Measurements from ENCODE around the gene PTH1R.

PTH1R gene

DNA sequence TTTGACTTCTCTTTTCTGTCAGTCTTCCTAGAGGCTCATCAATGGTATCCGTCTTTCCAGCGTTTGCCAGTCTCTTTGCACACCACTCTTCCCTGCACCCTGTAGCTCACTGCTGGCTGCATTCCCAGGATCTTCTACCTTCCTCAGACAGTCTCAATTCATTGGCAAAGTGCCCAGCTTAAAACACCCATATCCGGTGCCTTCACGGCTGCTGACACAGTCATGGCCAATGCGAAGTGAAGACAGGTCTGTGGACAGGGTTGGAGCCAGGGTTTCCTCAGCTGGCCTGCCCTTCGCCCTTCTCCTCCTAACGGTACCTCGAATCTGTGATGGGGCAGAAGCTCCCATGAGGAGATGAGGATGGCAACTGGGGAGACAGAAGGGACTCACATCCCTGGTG is 36.1 kb downstream of the PTH1R start:
- no peak for DNase-seq (ENCODE audit: low read depth)

DNA sequence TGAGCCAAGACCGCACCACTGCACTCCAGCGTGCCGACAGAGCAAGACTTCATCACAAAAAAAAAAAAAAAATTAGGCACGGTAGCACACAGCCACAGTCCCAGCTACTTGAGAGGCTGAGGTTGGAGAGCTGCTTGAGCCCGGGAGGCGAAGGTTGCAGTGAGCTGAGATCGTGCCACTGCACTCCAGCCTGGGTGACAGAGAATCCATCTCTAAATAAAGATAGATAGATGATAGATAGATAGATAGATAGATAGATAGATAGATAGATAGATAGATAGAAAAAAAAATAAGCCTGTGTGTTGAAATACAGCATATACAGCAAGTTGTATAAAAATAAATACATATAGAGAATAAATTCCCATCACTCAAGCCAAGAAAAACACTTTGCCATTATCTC is 37.3 kb downstream of the PTH1R start:
- no peak for DNase-seq (ENCODE audit: low read depth)

DNA sequence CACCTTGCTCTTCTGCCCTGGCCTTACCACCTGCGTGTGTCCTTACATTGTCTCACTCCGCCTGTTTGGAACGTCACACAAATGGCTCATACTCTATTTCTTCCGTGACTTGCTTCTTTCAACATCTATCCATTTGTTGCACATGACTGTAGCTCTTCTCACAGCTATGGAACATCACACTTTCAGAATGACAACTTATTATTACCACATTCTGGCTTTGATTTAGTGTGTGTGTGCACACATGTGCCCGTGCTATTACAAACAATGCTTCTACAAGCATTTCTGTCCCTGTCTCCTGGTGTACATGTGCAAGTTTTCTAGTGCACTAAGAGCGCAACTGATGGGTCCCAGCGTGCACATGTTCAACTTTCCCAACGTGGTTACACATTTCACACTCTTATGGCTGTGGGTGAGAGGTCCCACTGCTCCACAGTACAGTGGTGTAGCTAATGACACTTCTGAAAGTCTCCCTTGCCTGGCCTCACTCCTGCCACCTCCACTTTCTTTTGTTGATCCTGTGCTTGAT is 37.8 kb downstream of the PTH1R start:
- DNase-seq (ENCODE audit: low read depth): no peak

DNA sequence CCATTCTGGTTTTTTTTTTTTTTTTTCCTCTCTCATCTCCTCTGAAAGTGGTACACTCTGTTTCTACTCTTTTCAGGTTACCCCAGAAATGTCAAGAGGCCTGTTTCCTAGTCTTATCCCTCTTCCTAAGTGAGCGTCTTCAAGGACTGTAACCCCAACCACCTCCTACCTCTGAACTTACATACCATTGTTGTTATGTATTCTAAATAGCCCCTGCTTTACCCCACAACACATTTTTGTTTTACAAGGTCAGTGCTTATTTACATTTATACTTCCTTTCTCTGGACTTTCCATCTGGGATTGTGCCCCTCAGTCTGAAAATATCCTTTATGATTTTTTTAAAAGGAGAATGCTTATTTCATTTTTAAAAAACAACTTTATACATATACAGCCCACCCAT is 38.8 kb downstream of the PTH1R start:
- DNase-seq (ENCODE audit: low read depth): no peak

DNA sequence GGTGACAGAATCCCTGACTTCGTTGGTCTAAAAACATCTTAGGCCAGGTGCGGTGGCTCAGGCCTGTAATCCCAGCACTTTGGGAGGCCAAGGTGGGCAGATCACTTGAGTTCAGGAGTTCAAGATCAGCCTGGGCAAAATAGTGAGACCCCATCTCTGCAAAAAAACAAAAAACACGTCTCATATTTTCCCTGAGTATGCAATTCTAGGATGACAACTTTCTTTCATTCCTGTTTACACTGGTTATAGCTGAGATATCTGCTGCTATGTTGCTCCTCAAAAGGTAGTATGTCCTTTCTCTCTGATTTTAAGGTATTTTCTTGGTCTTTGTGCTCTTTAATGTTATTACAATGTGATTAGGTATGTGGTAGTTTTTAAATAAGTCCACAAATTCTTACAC is 39.3 kb downstream of the PTH1R start:
- DNase-seq (ENCODE audit: low read depth): no peak

DNA sequence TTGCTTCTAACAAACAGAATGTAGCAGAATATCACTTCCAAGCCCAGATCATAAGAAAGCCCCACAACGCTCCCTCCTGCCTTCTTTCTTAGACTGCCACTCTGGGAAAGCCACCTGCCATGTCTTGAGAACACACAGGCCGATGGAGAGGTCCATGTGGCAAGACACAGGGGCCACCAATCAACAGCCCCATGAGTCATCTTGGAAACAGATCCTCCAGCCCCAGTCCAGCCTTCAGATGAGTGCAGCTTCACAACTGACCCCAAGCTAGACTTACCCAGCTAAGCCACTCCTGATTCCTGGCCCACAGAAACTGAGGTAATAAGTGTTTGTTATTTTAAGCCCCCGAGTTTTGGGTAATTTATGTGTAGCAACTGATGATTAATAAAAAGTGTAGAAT is 39.7 kb downstream of the PTH1R start:
- no peak for DNase-seq (ENCODE audit: low read depth)

DNA sequence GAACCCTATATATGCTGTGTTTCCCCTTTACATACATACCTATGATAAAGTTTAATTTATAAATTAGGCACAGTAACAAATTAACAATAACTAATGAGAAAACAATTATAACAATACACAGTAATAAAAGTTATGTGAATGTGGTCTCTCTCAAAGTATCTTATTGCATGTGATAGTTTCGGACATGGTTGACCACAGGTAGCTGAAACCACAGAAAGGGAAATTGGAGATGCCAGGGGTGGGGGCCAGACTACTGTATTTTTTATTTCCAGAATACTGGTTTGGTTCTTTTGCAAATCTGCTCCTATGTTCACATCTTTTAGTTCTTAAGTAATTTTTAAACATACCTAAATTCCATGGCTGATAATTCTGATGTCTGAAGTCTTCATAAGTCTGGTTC is 40.7 kb downstream of the PTH1R start:
- no peak for DNase-seq (ENCODE audit: low read depth)

DNA sequence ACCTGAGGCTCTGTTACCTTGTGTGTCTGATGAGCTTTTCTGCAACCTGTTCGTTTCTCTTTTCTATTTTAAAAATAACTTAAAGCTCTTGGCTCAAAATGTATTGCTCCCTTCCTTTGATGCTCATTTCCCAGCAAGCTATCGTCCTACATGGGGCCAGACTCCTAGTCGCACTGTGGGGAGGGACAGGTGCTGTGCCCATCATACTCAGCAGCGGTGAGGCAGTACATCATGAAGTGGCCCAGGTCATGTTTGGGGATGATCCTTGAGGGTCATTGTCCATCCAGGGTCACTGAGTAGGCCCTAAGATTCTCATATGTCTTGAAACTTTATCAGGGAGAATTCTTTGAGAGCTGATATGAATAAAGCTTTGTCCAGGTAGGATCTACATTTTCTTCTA is 41.1 kb downstream of the PTH1R start:
- no peak for DNase-seq (ENCODE audit: low read depth)

DNA sequence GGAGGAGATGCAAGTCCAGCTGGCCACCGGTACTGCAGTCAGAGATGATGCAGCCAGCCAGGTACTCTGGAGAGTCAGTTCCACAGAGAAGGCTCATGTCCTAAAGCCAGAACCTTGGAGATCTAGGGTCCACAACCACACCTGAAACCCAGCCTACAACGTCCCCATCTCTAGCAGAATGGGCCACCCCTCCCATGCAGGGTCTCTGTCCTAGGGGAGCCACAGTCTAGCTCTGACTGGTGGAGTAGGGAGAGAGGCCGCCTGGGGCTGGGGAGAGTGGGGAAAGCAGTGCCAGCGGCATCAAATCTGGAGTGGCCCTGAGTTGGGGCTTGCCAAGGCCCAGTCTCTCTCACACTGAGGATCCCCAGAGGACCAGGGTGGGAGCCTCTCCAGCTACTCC is 43.5 kb downstream of the PTH1R start:
- DNase-seq (ENCODE audit: low read depth): no peak

DNA sequence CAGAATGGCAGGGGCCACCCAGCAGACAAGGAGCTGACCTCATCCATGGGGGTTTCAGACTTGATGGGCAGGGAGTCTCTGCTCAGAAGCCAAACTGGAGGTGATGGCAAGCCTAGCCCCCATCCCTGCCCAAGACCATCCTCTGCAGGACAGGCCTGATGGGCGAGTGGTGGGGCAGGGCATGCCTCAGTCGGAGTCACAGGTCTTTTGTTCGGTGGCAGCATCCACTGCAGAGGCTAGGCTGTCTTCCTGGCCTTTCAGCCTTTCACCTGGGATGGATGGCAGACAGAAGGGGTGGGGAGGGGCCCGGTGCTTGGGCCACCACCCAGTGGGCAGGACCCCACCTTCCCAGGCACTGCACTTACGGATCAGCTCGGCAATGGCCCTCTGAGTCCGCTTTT is 44.4 kb downstream of the PTH1R start:
- DNase-seq (ENCODE audit: low read depth): no peak

DNA sequence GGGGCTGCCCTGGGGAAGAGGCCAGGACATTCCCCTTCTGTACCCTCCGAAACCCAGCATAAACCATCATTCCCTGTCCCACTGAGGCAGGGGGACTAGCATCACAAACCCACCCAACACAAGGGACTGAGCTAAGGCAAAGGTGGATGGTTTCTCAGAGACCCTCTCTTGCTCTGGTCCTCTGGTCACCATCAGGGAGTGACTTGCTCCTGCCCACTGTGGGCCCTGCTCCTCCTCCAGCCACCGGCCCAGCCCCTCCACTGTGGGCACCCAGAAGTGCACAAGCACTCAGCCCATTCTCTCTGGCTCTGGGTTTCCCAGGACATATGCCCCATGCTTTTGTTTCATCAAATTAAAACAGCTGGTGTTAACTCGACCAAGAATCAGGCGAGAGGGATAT is 44.9 kb downstream of the PTH1R start:
- no peak for DNase-seq (ENCODE audit: low read depth)

DNA sequence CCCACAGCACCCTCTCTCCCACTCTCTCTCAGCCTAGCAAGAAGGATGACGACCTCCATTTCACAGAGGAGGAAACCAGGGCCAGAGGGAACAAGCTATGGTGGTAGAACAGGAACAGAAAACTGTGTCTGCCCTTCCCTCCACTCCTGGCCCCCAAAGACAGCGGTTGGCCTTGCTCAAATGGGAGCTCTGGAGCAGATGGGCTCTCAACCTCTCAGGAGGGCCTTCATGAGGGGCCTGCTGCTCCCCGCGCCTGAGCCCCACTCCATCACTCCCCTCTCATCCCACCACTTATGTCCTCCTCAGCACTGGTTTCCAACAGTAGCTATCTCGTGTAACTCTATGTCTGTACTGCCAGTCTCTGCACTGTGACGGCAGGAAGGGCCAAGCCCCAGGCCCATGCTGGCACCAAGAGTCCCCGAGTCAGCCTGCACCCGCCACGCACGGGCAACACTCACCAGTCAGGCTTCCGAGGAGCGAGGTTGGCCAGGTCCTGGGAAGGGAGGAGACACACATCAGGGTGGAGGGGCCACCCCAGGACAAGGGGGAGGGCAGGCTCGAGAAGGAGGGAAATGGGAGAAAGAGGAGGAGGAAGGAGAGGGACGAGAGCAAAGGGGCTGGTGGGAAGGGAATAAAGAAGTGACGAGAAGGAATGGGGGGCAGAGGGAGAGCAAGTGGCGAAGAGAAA is 45.5 kb downstream of the PTH1R start:
- DNase-seq (ENCODE audit: low read depth): no peak

DNA sequence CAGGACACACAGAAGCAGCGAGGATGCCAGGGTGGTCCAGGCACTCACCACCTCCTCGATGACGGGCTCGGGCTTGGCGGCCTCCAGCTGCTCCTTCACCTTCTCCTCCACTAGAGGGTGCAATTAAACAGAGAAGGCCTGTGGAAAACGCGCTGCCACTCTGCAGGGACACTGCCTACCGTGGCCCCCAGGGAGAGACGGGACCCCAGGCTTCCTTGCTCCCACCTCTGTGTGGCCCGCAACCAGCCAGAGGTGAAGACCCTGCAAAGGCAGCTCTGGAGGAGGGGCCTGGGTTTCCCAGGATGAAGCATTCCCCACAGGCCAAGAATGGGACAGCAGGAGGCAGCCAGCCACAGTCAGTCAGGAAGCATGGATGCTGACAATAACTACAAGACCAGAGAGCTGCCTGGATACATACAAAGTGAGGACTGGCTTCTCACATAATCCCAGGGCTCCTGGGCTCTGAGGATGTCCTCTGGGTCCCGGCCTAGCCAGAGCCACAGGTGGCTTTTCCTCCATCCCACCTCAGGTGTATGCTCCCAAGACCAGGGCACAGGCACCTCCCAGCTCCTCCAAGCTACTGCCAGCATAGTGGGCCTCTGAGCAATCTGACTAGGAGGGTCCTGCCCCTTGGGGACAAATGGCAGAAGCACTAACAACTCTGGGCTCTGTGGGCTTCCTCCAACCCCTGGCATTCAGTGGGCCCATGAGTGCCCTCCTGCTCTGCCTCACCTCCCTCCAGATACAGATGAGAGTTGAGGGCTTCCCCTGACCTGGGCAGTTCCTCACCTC is 46.2 kb downstream of the PTH1R start:
- peak; percentile 15 for DNase-seq (ENCODE audit: low read depth)

DNA sequence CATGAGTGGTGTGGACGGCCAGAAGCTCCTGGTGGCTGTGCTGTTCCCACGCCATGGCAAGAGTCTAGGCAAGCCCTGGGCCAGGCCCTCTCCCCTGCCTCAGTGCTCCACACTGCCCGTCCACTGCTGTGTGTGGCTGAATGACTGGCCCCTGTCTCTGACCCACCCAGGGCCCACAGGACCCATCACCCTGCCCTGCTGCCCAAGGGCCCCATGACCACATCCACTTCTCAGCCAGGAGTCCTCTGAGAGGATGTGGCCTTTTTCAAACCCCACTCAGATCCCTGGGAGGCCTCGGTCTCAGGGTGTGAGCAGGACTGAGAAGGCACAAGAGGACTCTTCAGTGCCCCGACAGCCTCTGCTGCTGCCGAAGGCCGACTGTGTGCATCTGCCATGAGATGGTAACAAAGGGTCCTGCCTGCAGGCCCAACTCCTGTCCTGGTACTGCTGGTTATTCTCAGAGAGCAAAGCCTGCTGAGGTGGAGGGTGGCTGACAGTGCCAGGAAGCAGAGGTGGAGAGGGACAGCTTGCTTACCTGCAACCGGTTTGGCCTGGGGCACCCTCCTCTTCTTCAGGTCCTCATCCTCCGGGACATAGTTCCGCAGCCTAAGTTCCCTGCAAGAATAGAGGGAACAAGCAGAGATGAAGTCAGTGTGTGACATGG is 47.5 kb downstream of the PTH1R start:
- no peak for DNase-seq (ENCODE audit: low read depth)

DNA sequence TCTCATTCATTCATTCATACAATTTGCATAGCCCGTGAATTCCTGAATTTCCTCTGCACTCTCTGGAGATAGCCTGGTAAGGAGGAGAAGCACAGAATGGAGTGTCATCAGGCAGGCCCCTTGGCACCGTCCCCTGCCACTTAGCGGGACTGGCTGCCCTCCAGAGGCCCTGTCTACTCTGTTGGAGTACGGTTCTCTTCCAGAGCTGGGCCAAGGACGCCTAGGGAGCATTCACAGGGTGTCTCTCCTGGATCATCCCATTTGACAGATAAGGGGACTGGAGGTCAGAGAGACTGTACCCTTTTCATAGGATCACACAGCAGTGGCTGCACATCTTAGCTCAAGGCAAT is 48.0 kb downstream of the PTH1R start:
- DNase-seq (ENCODE audit: low read depth): no peak

DNA sequence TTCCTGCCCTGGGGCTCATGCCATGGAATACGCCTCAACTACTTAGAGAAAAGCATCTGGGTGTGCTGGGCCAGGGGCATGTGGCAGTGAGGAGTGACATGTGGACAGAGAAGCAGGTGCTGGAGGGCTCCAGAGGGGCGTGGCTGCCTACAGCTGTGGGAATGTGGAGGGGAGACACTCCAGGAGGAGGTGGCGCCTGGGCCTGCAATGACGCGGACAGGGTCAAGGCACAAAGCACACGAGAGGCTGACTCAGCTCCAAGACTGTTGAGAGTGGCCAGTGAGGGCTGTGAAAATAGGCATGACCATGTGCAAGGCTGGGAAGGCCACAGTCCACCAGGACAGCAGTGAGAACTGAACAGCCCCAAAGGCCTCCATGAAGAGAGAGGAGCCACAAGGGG is 48.5 kb downstream of the PTH1R start:
- no peak for DNase-seq (ENCODE audit: low read depth)

DNA sequence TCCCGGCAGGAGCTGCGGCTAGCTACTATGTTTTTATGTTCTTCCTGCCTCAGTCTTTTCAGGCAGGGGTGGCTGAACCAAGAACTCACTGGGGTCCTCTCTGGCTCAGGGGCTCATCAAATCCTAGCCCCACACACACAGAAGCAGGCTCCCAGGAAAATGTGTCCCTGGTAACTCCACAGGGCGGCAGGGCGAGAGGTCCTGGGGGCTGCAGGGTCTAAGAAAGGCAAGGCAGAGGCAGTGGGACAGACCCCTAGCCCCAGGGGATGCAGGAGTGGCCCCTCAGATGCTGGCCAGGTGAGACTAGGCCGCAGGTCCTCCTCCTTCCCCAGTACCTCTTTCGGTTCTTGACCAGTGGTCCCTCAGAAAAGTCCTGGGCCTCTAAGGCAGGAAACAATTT is 48.9 kb downstream of the PTH1R start:
- no peak for DNase-seq (ENCODE audit: low read depth)

DNA sequence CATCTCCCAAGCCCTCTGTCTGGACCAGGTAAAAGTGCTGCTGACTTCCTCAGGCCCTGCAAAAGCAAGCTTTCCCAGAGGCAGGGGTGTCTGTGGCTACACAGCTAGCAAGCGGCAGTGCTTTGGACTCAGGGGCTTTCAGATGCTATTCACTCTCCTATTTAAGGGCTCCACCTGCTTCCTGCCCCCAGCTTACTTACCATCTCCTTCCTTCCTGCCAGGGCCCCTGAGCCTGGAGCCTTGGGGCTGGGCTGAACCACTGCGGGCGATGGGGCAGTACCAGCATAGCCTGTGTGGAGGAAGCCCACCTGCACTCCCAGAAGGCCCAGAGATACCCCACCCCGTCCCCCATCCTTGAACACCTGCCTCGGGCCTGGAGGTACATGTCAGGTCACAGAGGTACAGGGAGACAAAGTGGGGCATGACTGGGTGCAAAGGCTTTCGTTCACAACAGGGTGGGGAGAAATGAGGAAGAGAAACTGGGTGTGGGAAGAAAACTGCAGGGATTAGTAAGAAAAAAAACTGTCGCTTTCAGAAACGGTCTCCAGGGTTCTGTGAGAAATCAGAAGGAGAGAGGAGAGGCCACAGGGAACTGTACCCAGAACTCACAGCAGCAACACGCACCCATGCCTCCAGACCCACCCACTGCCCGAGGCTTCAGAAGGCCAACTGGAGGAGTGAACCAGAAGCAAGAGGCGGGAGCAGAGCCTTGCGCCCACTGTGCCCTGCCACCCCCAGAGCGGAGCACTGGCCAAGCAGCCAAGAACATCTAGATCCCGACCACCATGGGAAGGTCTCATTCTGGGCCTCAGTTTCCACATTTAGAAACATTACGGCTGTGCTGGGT is 49.6 kb downstream of the PTH1R start:
- no peak for DNase-seq (ENCODE audit: low read depth)

DNA sequence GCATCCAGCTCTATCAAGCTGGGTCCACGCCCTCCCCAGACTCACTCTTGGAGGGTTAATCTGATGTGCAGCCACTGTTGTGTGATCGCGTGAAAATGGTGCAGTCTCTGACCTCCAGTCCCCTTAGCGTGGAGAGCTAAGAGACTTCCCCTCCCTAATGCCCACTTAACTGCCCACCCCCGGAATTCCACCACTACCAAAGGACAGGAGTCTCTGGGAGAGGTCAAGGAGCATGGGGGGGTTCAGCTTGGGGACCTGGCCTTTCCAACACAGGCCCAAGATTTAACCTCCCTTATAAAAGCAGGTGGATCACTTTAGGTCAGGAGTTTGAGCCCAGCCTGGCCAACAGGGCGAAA is 50.2 kb downstream of the PTH1R start:
- no peak for DNase-seq (ENCODE audit: low read depth)

DNA sequence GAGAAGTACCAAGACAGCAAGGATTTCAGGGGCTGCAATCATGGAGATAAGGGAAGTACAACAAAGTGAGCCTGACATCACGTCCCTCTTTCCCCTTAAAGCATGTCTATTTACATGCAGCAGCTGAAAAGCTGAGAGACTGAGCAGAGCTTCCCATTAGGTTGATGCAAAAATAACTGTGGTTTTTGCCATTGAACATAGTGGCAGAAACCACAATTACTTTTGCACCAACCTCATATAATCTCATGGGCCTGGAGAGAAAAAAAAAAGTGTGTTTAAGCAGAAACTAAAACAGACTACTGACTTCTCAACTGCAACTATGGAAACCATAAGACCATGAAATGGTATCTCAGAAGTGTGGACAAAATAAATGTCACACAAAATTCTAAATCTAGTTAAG is 50.8 kb downstream of the PTH1R start:
- DNase-seq (ENCODE audit: low read depth): no peak

DNA sequence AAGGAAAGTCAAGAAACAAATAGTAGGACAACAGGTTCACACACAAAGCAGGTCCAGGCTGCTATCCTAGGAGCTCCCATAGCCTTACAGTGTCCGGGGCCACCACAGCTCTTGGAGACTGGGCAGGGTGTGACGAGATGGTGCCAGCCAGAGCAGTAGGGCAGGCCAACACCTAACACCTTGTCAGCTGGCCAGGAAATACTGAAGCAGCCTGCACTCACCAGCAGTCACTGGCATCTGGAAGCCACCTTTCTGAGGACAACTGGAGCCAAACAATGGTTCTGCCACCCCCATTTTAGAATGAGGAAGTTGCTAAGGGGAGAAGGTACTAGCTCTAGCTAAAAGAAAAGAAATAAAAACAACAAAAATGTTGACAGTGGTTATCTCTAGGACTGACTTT is 51.8 kb downstream of the PTH1R start:
- no peak for DNase-seq (ENCODE audit: low read depth)

DNA sequence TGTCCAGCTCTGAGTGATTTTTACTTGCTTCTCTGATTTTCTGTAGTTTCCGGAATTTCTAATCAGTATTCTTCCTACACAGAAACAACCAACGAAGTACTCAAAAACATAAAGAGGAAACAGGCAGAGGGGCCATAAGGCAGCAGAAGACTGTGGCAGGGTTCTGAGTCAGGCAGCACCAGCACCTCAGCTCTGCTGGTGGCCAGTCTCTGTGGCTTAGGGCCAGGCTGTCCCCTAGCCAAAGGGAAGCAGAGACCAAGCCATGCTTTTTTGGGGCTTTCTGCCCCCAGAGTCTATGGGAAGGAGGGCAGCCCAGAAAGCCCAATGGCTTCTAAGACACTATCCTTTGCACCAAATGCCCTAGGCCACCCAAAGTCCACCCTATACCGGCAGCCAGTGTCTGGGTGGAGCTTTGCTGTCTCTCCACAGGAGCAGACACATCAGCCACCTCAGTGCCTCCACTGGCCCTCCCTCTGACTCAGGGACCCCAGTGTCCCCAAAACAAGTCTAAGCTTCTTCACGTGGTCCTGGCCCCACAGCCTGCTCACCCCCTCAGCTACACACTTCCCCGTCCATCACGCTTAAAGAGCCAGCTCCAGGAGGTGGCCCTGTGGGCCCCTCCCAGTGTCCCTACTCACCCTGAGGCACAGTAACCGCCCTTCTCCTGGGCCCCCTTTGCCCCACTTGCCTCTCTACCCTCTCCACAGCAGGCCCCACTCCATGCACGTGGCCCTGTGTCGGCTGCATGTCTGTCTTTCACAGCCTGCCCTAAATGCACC is 52.8 kb downstream of the PTH1R start:
- DNase-seq (ENCODE audit: low read depth): no peak
